ENCODE results near the gene DRAM2. TPM values are rescaled to one million over a fixed set of nuclear protein-coding genes. Genes with fewer than 3 reads are reported as not detected.

DRAM2 gene
- polyA plus RNA-seq (2013, experiment 1 of 2; ENCODE audit: insufficient read length): 49.7 TPM
- 49.4 TPM for polyA plus RNA-seq (2013, experiment 2 of 2; ENCODE audit: insufficient read length)

DNA sequence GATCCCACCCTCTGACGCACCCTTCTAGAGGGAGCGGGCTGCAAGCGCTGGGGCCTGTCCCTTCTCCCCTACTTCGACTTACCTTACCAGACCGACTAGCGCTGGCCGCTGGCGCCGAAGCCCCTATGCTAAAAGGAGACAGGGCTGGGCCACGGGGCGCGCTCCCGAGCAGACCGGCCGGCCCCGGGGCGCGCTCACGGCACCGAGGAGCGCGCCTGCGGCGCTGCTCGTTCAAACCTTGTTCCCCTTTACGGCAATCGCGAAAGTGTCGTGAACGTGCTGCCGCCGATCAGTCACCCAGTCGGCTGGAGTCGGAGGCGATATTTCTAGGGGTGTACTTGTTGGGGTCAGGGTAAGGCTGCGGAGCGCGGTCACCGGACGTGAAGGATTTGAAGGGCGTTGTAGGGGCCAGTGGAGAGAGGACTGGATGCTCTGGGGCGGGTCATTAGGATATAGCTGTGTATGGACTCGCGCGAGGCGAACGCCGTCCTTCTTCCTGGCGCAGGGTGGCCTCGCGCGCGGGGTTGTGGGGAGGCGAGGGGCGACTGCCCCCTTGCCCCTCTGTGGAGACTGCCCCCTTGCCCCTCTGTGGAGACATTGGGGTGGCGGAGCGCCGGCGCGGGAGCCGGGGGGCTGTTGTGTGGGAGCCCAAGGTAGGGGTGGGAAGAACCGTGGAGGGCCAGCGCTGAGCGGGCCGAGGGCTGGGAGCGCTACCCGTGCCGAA is at the start of gene DRAM2, which contains the start of gene CEPT1:
TSS of gene DRAM2 (minus strand) at position 138 of the 724 bp plus-strand sequence. CDS start 8,539 bp downstream, outside the sequence.
TSS of gene CEPT1 (plus strand) at position 268 of the 724 bp plus-strand sequence. CDS start 7,492 bp downstream, outside the sequence.
- peak; percentile 95 for DNase-seq

DNA sequence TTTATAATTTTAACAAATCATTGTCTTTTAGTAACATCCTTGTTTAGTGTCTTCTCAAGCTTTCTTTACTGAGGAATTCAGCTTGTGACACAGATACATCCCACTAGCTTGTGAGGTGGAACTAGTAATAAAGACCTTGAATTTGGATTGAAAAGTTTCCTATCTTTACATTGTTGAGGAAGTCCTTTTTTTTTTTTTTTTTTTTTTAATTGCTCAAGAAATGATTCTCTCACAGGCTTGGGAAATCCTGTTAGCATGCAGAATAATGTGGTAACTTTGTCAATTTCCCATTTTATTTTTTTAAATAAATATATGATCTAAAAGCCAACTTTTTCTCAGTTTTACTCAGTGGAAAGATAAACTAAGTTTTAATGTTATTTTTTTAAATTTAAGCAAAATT is 44.8 kb upstream of the DRAM2 start:
- no peak for DNase-seq

DNA sequence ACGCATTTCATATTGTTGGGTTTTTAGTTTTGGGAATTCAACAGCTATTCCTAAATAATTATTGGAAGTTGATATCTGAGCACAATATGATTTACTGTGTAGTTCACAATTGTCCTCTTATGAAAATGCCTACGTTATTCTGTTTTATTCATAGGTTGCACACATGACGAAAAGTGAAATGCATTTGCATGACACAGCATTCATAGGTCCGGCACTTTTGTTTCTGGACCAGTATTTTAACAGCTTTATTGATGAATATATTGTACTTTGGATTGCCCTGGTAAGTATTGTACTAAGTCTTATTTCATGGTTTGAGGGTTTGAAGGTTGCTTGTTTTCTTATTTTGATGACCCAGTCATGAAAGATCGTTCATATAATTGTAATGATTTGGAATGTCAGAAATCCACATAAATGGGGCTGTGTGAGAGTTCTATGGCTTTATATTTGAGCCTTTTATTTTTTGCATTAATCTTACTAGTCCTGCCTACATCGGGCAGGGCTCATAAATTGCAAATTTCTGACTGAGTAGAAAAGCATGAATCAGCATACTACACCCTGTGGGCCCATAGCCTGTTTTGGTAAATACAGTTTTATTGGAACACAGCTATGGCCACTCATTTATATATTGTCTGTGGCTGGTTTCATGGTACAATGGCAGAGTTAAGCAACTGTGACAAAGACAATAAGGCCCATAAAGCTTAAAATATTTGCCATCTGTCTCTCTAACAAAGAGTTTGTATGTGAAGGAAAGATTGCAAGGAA is 43.6 kb upstream of the DRAM2 start:
- no peak for DNase-seq

DNA sequence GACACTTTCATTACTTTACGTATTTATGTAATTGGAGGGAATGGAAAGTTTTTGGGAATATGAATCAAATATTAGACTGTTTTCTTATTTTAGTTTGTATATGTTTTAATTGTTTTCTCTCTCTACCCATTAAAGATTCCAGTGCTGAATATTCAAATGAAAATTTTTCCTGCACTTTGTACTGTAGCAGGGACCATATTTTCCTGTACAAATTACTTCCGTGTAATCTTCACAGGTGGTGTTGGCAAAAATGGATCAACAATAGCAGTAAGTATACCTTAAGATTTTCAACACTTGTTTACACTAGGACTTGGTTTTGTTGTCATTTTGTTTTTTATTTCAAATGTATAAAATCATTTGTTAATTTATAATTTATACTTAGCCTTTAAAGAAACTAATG is 42.2 kb upstream of the DRAM2 start:
- no peak for DNase-seq

DNA sequence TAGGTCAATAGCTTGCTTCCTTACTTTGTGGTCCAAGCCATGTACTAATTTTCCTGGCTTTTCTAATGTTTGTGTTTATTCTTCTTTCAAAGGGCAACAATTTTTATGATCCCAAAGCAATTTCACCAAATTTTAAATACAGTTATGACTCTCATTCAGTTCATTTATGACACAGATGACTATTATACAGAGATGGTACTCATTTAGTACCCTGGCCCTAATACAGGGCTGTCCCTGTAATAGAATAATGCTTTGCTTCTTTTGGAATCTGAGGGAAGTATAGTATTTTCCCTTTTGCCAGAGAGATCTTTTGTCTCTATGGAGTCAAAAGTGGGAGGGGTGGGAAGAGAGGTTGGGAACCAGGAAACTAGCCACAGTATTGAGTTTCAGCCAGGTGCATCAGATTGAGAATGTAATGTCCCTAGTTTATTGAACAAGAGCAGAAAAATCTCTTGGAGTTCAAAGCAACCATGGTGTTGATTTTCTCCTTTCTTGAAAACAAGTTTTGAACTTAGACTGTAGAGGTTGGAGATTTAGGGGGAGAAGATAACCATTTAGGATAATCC is 40.2 kb upstream of the DRAM2 start:
- DNase-seq: no peak

DNA sequence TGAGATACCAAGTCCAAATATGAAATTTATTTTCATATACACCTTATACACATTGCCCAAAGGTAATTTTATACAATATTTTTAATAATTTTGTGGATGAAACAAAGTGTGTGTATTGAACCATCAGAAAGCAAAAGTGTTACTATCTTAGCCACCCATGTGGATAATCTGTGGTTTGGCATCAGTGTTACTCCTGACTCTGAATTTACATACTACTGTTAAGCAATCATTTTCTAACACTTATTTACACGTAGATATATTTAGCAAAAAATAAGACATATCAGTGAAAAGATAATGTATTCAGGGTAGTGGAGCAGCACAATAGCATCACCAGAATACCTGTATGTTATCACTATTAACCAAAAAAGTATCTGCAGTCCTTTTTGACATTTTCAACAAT is 36.8 kb upstream of the DRAM2 start:
- no peak for DNase-seq

DNA sequence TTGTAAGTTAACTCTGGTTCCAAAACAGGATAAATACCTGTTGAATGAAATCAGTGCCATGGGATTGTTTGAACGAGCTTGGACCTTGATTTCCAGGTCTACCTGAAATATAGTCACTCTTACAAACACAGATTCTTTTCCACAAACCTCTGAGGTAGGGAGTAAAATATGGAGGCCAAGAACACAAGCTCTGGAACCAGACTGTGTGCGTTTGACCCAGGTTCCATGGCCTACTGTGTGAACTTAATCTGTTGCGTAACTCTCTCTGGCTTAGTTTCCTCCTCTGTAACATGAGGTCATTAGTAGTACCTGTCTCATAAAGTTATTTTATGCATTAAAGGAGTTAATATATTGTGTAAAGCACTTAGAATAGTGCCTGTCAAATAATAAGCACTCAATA is 35.5 kb upstream of the DRAM2 start:
- no peak for DNase-seq

DNA sequence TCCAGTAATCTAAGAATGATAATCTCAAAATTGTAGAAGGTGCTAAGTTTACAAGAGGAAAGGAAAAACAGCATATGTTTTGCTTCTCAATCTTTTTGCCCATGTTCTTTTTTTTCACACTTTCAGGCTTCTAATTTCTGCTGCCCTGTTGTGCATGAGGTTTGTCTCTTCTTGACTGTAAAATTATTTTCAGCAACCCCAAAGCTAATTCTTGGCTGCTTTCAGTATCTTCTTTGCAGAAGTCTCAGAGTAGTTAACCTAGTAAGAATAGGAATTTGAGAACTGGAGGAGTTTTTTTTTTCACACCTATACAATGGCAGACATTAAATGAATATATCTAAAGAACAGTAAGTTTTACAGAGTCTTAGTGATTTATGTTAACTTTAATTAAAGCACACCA is 34.2 kb upstream of the DRAM2 start:
- no peak for DNase-seq

DNA sequence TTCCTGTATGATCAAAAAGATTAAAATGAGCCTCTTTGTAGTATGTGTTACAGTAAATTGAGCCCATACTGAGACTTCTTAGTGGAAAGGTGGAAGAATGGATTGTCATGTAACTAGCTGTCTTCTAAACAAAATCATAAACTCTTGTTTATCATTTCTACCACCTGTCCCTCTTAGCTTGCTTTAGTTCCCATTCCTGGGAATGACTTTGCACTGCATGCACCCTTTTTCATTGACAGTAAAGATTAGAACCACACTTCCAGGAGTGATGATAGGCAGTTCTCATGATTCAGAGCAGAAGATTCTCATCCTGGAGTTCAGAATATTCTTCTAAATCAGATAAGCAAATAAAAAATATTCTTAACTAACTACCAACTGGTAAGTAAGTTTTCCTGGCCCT is 32.6 kb upstream of the DRAM2 start:
- DNase-seq: no peak

DNA sequence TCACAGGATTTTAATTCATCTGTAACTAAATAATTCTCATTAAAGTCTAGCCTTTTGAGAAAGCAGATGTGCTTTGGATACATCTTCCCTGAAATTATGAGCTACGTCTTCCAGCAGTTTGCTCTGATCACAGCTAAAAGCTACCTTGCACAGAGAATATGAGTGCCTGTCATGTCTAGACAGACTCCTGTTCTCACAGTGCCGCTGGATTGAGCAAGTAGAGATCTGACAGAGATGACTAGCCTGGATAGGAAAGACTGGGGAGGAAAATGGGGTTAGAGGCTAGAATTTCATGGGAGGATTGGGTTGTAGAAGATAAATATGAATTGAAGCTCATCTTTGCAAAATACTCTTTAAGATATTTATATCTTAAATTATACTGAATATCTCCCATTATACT is 24.3 kb upstream of the DRAM2 start:
- no peak for DNase-seq

DNA sequence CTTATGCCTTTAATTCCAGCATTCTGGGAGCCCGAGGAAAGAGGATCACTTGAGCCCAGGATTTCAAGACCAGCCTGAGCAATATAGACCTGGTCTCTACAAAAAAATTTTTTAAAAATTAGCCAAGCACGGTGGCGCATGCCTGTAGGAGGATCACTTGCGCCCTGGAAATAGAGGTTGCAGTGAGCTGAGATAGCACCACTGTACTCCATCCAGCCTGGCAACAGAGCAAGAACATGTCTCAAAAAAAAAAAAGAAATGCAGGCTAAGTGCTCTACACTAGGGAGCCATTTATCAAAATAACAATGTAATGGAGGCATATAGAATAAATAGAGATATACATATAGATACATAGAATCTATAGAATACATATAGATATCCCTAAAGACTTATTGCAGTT is 23.5 kb upstream of the DRAM2 start:
- DNase-seq: no peak

DNA sequence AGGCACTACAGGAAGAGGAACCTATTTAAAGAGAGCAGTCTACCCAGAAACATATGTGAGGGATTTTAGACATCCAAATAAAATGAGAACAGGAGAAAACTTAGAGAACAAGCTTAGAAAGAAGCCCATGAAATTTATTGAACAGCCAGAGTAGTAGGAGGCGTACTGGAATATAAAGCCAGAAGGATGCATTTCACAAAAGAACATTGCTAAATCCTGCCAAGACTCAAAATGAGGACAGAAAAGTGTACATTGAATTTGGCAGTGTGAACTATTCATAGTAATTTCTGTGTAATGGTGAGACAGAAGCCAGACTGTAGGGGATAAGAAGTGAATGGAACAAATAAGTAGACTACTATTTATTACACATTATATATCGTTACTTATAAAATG is 22.6 kb upstream of the DRAM2 start:
- no peak for DNase-seq

DNA sequence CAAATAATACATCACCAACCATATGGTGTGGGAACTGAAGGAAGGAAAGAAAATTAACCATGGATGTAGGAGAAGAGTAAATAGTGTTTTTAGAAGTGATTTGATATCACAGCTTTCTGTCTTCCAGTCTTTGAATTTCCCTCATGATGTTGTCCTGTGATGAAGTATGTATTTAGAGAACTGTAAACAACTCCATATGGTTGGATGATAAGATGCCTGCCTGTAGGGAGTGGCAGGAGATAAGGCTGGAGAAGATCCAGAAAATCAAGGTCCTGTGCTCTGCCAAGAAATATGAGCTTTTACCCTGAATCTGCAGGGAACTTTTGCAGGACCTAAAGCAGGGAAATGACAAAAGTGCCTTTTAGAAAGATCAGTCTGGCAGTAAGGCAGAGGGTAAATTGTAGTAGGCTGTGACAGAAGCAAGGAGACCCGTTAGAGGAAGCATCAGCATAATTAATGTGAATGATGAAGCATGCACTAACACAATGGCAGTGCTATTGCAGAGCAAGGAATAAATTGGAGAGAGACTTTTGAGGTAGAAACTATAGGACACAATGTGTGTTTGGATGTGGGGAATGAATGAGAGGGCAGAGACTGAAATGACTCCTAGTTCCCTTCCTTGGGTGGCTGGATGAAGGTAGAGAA is 22.1 kb upstream of the DRAM2 start:
- no peak for DNase-seq

DNA sequence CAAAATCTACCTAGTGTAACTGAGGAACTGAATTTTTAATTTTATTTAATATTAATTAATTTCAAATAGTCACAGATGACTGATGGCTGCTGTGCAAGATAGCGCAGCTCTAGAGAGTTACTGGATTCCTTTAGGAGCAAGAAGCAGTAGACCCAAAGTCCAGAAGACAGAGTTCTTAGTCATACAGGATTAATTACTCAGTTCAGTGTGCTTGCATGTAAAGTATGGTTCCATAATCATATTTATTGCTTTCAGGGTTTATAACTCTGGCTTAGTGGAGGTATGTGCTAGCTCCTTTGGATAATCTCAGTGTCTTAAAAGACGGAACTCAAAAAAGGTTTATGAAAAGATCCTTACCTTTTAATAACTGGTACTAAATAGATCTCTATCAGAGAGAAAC is 17.5 kb upstream of the DRAM2 start:
- no peak for DNase-seq

DNA sequence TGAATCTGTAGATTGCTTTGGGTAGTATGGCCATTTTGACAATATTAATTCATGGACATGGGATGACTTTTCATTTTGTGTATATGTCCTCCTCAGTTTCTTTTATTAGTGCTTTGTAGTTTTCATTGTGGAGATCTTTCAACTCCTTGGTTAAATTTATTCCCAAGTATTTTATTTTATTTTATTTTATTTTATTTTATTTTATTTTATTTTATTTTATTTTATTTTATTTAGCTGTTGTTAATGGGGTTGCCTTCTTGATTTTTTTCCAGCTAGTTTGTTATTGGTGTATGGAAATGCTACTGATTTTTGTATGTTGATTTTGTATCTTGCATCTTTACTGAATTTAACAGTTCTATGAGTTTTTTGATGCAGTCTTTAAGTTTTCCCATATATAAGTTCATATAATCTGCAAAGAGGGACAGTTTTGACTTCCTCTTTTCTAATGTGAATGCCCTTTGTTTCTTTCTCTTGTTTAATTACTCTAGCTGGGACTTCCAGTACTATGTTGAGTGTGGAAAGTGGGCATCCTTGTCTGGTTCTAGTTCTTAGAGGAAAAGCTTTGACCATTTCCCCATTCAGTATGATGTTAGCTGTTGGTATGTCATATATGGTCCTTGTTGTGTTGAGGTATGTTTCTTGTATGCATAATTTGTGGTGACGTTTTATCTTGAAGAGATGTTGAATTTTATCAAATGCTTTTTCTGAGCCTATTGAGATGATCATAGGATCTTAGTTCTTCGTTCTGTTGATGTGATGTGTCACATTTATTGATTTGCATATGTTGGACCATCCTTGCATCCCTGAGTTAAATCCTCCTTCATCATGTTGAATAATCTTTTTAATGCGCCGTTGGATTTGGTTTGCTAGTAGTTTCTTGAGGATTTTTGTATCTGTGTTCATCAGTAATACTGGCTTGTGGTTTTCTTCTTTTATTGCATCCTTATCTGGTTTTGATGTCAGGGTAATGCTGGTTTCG is 14.4 kb upstream of the DRAM2 start:
- DNase-seq: no peak

DNA sequence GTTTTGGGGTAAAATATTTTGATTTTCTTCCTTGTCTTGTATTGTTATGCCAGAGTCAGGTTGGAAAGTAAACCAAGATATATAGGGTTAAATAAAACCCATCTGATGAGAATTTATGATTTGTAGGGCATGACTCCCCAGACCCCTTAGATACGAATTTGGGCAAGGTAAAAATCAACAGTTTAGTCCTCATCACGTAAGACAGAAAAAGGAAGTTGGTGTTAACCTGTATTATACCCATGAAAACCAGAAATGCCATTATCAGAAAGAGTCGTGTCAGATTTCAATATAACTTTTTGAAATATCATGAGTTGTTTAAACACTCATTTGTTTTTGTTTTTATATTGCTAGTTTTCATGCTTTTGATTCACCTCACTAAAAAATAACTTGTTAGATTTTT is 11.9 kb upstream of the DRAM2 start:
- no peak for DNase-seq

DNA sequence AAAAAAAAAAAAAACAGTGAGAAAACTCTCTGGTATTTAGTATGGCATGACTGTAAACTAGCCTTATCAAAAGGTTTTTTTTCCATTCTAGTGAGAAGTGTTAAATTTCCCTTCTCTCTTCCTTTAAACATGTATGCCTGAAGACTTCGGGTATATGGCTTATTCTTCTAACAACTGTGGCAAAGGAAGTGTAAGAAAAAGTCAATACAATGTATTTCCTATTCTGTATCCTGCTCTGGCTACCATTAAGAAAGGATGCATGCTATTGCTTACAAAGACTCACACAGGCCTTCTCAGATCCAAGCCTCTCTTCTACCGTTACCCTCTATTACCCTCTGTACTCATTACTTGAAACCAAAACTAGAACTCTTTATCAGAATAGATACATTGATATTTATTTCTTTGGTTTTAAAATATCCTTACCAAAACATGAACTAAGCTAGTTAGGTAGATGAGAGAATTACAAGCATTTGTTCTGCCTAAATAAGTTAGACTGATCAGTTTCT is 8.5 kb upstream of the DRAM2 start:
- DNase-seq: no peak

DNA sequence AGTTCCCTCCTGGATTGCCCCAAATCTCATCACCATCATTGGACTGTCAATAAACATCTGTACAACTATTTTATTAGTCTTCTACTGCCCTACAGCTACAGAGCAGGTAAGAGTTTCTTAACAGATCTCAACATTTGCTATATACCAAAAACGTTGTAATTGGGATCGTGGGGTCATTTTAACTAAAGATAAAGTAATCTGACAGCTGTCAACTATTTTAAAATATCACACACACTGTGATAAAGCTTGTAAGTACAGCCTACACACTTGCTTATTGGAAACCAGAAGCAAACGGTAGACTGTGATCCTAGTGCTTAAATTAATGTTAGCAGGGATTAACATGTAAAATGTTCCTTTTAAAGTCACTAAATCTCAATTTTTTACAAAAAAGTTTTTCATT is 8.1 kb upstream of the DRAM2 start:
- no peak for DNase-seq

DNA sequence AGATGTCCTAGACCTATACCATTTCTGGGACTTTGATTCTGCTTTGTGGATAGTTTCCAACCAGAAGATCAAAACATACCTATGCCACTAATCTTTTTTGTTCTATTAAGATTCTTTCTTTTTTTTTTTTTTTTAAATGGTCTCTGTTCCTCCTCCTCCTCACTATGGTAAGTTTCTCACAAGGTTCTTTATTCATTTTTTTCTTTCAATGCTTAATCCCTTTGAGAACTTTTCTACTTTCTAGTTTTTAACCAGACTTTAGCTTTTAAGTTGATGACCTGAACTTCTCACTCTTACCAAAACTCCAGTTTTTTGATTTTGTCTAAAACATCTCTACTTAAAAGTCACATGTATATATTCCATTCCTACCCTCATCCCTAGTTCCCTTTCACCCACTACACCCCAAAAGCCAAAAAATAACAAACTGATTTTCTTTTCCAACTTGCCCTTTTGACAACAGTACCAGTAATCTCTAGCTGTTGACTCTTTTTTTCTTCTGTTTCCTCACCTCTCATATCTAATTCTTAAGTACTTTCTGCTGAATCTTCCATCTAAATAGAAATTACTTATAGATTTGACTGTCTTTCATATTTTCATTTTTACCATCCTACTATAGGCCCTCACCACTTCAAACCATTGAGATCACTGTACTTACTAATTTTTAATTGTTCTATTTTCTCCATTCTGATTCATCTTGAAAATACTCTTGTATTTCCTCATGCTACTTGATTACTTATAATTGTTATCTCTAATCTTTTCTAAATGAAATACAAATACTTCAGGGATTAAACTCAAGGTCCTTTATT is 6.3 kb upstream of the DRAM2 start:
- no peak for DNase-seq

DNA sequence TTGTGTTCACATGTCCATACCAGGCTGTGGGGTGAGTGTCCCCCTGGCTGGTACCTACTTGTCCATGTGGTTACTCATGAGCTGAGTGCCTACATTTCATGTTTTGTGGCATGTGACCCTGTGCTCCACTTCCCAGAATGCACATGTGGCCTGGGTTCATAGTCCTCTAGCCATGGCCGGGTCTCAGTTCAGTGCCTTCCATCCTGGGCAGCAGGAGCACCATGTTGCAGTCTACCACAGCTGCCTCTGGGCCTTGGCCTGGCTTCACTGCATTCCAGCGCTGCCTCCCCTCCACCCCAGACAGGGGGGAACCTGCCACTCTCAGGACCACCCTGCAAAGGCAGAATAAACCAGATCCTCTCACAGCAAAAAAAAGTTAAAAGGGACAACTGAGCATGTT is 5.6 kb upstream of the DRAM2 start:
- no peak for DNase-seq

All from fibroblast of skin of abdomen (primary cell).